ENCODE data around the gene STAU1. TPM values are rescaled to one million over a fixed set of nuclear protein-coding genes. Genes with fewer than 3 reads are reported as not detected.

The STAU1 gene
- total RNA-seq, 2 donors from 2014 or later = 90.2 to 95.5 TPM

DNA sequence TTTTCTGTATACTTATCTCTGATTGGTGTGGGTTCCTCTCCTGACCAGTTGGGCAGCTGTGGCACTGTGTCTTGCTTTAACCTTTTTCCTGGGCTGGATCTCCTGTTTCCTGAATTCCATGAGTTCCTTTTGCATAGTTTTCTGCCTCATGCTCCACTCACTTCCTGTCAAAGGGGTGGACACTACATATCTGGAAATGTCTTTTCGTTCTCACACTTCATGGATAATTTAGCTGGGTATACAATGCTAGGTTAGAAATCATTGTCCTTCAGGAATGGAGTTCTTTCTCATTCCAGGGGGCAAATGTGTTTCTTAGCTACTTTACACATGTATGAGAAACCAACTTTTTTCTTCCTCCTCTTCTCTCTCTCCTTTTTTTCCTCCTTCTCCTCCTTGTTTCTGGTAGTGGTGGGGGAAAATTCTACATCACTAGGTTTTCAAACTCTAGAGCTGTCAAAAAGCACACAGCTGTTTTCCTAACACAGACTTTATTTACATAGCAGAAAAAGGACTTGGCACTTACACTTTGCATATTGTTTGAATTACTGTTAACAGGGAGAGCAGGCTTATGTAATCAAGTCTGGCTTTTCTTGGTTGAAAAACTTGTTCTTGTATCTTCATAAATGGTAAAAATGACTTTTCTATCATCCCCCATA lies 22.1 kb upstream of the STAU1 start:
- no peak overlapping the region for H3K4me3 ChIP-seq (ENCODE audit: low read length)
- H3K4me3 Mint-ChIP-seq = no peak overlapping the region
- no peak overlapping the region for H3K9ac ChIP-seq (ENCODE audit: extremely low read depth, low read length, poor library complexity, severe bottlenecking)
- no peaks in the 10 kb centered on the region for H3K27me3 ChIP-seq (ENCODE audit: control insufficient read depth, insufficient read depth, low read length, poor library complexity, severe bottlenecking)
- H3K36me3 Mint-ChIP-seq (ENCODE audit: low read depth) = no peaks in the 10 kb centered on the region
- 95 to 100% methylated on average over 1 of the region's 1 CpG for WGBS, 2 experiments (ENCODE audit: insufficient coverage in 1 of 2, insufficient read length in 1 of 2)
- H3K27me3 Mint-ChIP-seq (ENCODE audit: insufficient read depth) = peaks cover 5% of the 10 kb centered on the region
- H3K36me3 ChIP-seq (ENCODE audit: control insufficient read depth, insufficient read depth, low read length) = no peaks in the 10 kb centered on the region
- no peak overlapping the region for H3K27ac ChIP-seq (ENCODE audit: low read depth, low read length)
- H3K9me3 ChIP-seq (ENCODE audit: control insufficient read depth, low read length) = peaks cover 7% of the 10 kb centered on the region
- DNase-seq = no peak
- H3K9me3 Mint-ChIP-seq = peaks cover 10% of the 10 kb centered on the region
- TF ChIP-seq, protein P1, sequence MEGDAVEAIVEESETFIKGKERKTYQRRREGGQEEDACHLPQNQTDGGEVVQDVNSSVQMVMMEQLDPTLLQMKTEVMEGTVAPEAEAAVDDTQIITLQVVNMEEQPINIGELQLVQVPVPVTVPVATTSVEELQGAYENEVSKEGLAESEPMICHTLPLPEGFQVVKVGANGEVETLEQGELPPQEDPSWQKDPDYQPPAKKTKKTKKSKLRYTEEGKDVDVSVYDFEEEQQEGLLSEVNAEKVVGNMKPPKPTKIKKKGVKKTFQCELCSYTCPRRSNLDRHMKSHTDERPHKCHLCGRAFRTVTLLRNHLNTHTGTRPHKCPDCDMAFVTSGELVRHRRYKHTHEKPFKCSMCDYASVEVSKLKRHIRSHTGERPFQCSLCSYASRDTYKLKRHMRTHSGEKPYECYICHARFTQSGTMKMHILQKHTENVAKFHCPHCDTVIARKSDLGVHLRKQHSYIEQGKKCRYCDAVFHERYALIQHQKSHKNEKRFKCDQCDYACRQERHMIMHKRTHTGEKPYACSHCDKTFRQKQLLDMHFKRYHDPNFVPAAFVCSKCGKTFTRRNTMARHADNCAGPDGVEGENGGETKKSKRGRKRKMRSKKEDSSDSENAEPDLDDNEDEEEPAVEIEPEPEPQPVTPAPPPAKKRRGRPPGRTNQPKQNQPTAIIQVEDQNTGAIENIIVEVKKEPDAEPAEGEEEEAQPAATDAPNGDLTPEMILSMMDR (conservative IDR thresholded peaks at IDR 0.05) = no peak
- H3K27ac Mint-ChIP-seq = no peak overlapping the region
- no peaks in the 10 kb centered on the region for H3K4me1 ChIP-seq (ENCODE audit: control insufficient read depth, insufficient read depth, low read length)
- H3K4me1 Mint-ChIP-seq = no peaks in the 10 kb centered on the region

DNA sequence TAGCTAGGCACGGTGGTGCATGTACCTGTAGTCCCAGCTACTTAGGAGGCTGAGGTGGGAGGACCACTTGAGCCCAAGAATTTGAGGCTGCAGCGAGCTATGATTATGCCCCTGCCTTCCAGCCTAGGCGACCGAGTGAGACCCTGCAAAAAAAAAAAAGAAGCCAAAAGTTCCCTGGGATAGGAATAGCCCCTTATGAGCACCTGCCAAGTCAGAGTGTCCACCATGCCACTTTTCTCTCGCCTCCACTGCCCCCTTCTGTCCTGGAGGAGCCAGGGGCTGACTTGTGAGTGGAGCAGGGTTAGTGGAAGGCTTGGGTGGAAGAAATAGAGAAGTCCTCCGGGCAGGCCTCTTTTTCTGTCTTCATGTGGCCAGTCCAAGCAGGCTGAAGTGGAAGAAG lies 18.9 kb upstream of the STAU1 start:
- H3K27me3 Mint-ChIP-seq (ENCODE audit: insufficient read depth) = no peaks in the 10 kb centered on the region
- peaks cover 7% of the 10 kb centered on the region for H3K9me3 ChIP-seq (ENCODE audit: control insufficient read depth, low read length)
- H3K27ac ChIP-seq (ENCODE audit: low read depth, low read length) = no peak overlapping the region
- no peaks in the 10 kb centered on the region for H3K4me1 ChIP-seq (ENCODE audit: control insufficient read depth, insufficient read depth, low read length)
- no peak overlapping the region for H3K27ac Mint-ChIP-seq
- 89 to 90% methylated on average over 3 to 6 of the region's 6 CpGs for WGBS, 2 experiments (ENCODE audit: insufficient coverage in 1 of 2, insufficient read length in 1 of 2)
- no peak overlapping the region for H3K9ac ChIP-seq (ENCODE audit: extremely low read depth, low read length, poor library complexity, severe bottlenecking)
- H3K4me3 Mint-ChIP-seq = no peak overlapping the region
- no peaks in the 10 kb centered on the region for H3K36me3 ChIP-seq (ENCODE audit: control insufficient read depth, insufficient read depth, low read length)
- TF ChIP-seq, protein P1 (conservative IDR thresholded peaks at IDR 0.05) = peak; percentile 31
- no peak overlapping the region for H3K4me3 ChIP-seq (ENCODE audit: low read length)
- no peaks in the 10 kb centered on the region for H3K27me3 ChIP-seq (ENCODE audit: control insufficient read depth, insufficient read depth, low read length, poor library complexity, severe bottlenecking)
- H3K9me3 Mint-ChIP-seq = peaks cover 10% of the 10 kb centered on the region
- H3K36me3 Mint-ChIP-seq (ENCODE audit: low read depth) = no peaks in the 10 kb centered on the region
- peak; percentile 77 for DNase-seq
- H3K4me1 Mint-ChIP-seq = no peaks in the 10 kb centered on the region

DNA sequence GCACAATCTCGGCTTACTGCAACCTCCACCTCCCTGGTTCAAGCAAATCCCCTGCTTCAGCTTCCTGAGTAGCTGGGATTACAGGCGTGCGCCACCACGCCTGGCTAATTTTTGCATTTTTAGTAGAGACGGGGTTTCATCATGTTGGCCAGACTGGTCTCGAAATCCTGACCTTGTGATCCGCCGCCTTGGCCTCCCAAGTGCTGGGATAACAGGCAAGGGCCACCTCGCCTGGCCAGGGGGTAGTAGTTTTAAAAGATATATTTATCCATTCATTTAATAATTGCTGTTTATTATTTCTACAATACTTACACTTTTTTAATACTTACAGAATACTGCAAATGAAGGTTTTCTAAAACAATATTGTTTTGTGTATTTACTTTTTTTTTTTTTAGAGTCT lies 15.6 kb upstream of the STAU1 start:
- Histone ChIP-seq H3K4me1 (ENCODE audit: control insufficient read depth, insufficient read depth, low read length) (no peaks in the 10 kb centered on the region), H3K27me3 (ENCODE audit: control insufficient read depth, insufficient read depth, low read length, poor library complexity, severe bottlenecking) (no peaks in the 10 kb centered on the region), H3K9ac (ENCODE audit: extremely low read depth, low read length, poor library complexity, severe bottlenecking) (no peak overlapping the region), H3K36me3 (ENCODE audit: control insufficient read depth, insufficient read depth, low read length) (no peaks in the 10 kb centered on the region), H3K27ac (ENCODE audit: low read depth, low read length) (no peak overlapping the region), H3K9me3 (ENCODE audit: control insufficient read depth, low read length) (no peaks in the 10 kb centered on the region), H3K4me3 (ENCODE audit: low read length) (no peak overlapping the region)
- no peaks in the 10 kb centered on the region for H3K27me3 Mint-ChIP-seq (ENCODE audit: insufficient read depth)
- WGBS, 2 experiments (ENCODE audit: insufficient coverage in 1 of 2, insufficient read length in 1 of 2) = 55 to 93% methylated on average over 2 to 8 of the region's 9 CpGs
- DNase-seq = no peak
- H3K9me3 Mint-ChIP-seq = peaks cover 7% of the 10 kb centered on the region
- TF ChIP-seq, protein P1 (conservative IDR thresholded peaks at IDR 0.05) = no peak
- no peak overlapping the region for H3K27ac Mint-ChIP-seq
- H3K36me3 Mint-ChIP-seq (ENCODE audit: low read depth) = no peaks in the 10 kb centered on the region
- H3K4me3 Mint-ChIP-seq = no peak overlapping the region
- H3K4me1 Mint-ChIP-seq = no peaks in the 10 kb centered on the region

Measured in endodermal cell (in vitro differentiated cells).